GM21737 (cell line): ENCODE data around the gene TUBB8.
"Not testable (repeated sequence)": the region's sequence is repeated elsewhere in the genome, so short reads cannot be mapped to it uniquely, and the experiment has no call there.

Experiments used
- ATAC-seq: cut with Tn5 transposase; IDR thresholded peaks from one replicate; pipeline ENCODE4 v1.9.1; 2021; ENCODE audit warnings: mild to moderate bottlenecking, moderate library complexity; ENCODE audit not compliant: unreplicated experiment

TUBB8 gene

DNA sequence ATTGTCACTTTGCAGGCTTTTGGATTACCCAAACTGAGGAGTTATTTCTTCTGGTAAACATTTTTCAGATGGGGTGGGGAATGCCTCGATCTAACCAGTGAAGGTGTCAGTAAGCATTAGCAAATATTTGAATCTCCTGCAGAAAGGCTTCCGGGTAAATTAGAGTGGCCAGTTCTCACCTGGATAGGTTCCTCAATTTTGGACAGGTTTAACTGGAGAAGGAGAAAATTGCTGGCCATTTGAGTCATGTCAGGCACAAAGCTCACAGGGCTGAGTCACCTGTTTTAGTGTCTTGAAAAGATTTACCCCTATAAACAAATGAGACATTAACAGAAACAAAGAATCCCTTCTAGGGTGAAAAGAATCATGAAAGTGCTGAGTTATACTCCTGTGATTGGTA lies 830 bp upstream of the TUBB8 start:
- not testable (repeated sequence) for ATAC-seq

GRCh38 chr10:47864-48263 lies 1.2 kb downstream of the TUBB8 start:
- ATAC-seq, result not testable (repeated sequence)

DNA sequence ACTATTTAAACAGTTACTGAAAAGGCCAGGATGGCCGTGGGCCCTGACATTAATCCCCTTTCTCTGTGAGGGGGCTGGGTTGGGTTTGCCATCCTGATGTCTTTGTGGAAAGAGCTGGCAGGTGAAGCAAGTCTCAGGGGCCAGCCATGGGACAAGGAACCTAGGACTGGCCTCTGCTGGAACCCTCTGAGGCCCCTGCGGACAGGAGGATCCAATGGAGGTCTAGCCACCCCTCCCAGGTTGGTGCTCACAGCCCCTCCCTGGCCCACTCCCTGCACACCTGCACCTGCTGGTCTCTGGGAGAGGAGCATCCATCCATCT lies 35.8 kb downstream of the TUBB8 start:
- not testable (repeated sequence) for ATAC-seq

GRCh38 chr10:12444-13314 lies 36.4 kb downstream of the TUBB8 start:
- not testable (repeated sequence) for ATAC-seq

GRCh38 chr10:11260-11659 lies 37.8 kb downstream of the TUBB8 start:
- not testable (repeated sequence) for ATAC-seq

DNA sequence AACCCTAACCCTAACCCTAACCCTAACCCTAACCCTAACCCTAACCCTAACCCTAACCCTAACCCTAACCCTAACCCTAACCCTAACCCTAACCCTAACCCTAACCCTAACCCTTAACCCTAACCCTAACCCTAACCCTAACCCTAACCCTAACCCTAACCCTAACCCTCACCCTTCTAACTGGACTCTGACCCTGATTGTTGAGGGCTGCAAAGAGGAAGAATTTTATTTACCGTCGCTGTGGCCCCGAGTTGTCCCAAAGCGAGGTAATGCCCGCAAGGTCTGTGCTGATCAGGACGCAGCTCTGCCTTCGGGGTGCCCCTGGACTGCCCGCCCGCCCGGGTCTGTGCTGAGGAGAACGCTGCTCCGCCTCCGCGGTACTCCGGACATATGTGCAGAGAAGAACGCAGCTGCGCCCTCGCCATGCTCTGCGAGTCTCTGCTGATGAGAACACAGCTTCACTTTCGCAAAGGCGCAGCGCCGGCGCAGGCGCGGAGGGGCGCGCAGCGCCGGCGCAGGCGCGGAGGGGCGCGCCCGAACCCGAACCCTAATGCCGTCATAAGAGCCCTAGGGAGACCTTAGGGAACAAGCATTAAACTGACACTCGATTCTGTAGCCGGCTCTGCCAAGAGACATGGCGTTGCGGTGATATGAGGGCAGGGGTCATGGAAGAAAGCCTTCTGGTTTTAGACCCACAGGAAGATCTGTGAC lies 38.7 kb downstream of the TUBB8 start:
- not testable (repeated sequence) for ATAC-seq
